Measurements from ENCODE around the gene RNH1. TPM values are rescaled to one million over a fixed set of nuclear protein-coding genes. Genes with fewer than 3 reads are reported as not detected.

RNH1 gene
- polyA plus RNA-seq, 1 experiment: 260 TPM

GRCh38 chr11:530960-531831 is 24.2 kb upstream of the RNH1 start:
- TF ChIP-seq CTCF (IDR thresholded peaks at IDR 0.05; ENCODE audit: insufficient read depth, low read depth, low read length): no peak
- CTCF ChIA-PET: interaction anchor here (0.7 kb wide), 1 partner anchor 12 kb away, joined by 3 read pairs; no protein-coding TSS in a partner anchor
- Histone ChIP-seq H3K27me3 (ENCODE audit: control insufficient read depth, insufficient read depth, low read length) (no peaks in the 10 kb centered on the region), H3K4me3 (ENCODE audit: low read depth, low read length) (no peak overlapping the region), H3K36me3 (ENCODE audit: control insufficient read depth, insufficient read depth, low read length) (peaks cover 22% of the 10 kb centered on the region)
- POLR2A ChIA-PET: no interaction called here
- DNase-seq (ENCODE audit: low read depth): no peak

- no peak for DNase-seq (ENCODE audit: low read depth)
- Histone ChIP-seq H3K4me3 (ENCODE audit: low read depth, low read length) (no peak overlapping the region), H3K27me3 (ENCODE audit: control insufficient read depth, insufficient read depth, low read length) (no peaks in the 10 kb centered on the region), H3K36me3 (ENCODE audit: control insufficient read depth, insufficient read depth, low read length) (peaks cover 22% of the 10 kb centered on the region)
- CTCF ChIA-PET: interaction anchor here (2.1 to 4.0 kb wide), 2 partner anchors 9 to 11 kb away, joined by 5 to 19 read pairs; no protein-coding TSS in a partner anchor
- no peak for TF ChIP-seq CTCF (IDR thresholded peaks at IDR 0.05; ENCODE audit: insufficient read depth, low read depth, low read length)
- POLR2A ChIA-PET: no interaction called here
Measured at GRCh38 chr11:529728-530411, 22.8 kb upstream of the RNH1 start.

GRCh38 chr11:528815-529727 is 22.0 kb upstream of the RNH1 start:
- Histone ChIP-seq H3K27me3 (ENCODE audit: control insufficient read depth, insufficient read depth, low read length) (no peaks in the 10 kb centered on the region), H3K4me3 (ENCODE audit: low read depth, low read length) (no peak overlapping the region), H3K36me3 (ENCODE audit: control insufficient read depth, insufficient read depth, low read length) (peaks cover 22% of the 10 kb centered on the region)
- no peak for DNase-seq (ENCODE audit: low read depth)
- no peak for TF ChIP-seq CTCF (IDR thresholded peaks at IDR 0.05; ENCODE audit: insufficient read depth, low read depth, low read length)
- CTCF ChIA-PET: interaction anchor here (2.1 to 4.0 kb wide), 2 partner anchors 8 to 11 kb away, joined by 5 to 19 read pairs; no protein-coding TSS in a partner anchor
- POLR2A ChIA-PET: no interaction called here

- CTCF ChIA-PET: interaction anchor here (4.0 kb wide), 1 partner anchor 10 kb away, joined by 19 read pairs; no protein-coding TSS in a partner anchor
- no peak for TF ChIP-seq CTCF (IDR thresholded peaks at IDR 0.05; ENCODE audit: insufficient read depth, low read depth, low read length)
- peaks cover 18% of the 10 kb centered on the region for H3K36me3 ChIP-seq (ENCODE audit: control insufficient read depth, insufficient read depth, low read length)
- DNase-seq (ENCODE audit: low read depth): no peak
- no peaks in the 10 kb centered on the region for H3K27me3 ChIP-seq (ENCODE audit: control insufficient read depth, insufficient read depth, low read length)
- POLR2A ChIA-PET: interaction anchor here (0.6 kb wide), 1 partner anchor 47 kb away, joined by 3 read pairs; no protein-coding TSS in a partner anchor
- no peak overlapping the region for H3K4me3 ChIP-seq (ENCODE audit: low read depth, low read length)
Measured at GRCh38 chr11:528166-528814, 21.2 kb upstream of the RNH1 start.

Measured in BJ (cell line).